HG03135 (cell line): ENCODE data around the gene LYSMD4.

Experiments
- ATAC-seq: cut with Tn5 transposase; IDR thresholded peaks from one replicate; pipeline ENCODE4 v1.9.1; 2021; ENCODE audit warnings: mild to moderate bottlenecking, moderate library complexity; ENCODE audit not compliant: unreplicated experiment

The LYSMD4 gene

DNA sequence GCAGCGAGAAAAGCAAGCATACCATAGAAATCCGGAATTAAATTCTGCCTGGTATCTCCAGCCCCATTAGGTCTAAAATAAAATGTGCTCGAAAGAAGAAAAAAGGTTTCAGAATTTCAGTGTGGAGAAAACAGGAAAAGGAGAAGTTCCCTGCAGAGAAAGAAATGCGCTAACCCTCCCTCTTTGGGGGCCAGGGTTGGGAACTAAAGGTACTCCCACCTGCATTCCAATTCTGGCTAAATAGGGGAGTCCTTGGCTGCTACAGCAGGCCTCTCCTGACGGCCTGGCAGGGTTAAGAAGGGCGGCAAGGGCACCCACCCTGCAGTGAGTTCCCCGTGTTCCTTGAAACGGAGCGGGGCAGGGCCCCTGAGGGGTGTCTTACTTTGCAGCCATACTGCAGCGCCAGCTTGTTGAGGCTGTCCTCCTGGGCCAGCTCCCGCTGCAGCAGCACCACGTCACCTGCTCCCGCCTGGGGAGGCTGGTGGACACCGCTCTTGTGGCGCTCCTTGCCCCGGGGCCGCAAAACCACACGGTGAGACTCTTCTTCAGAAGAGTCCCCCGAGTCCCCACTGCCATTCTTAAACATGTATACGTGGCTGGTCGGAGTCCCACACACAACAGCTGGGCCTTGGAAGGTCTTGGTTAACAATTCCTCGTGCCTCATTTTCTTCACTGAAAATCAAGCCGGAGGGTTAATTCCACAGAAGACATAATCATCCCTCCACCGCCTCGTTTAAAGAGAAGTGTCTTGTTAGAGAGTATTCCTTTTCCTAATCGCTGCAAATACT is 1.7 kb downstream of the LYSMD4 start:
- ATAC-seq: no peak

DNA sequence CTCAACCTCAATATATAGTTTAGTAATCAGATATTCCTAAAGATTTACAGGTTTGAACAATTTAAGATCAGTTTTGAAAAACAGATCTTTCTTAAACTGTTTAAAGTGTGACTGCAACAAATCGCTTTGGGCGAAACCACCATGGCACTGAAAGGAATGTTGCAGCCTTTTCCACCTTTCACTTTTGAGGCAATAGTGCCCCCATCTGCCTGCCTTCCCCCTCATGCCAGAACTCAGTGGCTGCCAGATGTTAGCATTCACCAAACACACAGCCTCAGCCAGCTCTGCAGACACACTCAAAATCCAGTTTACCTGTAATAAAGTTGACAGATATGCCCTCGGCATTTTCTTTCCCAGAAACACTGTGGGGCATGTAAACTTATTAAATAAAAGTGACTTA is 3.3 kb downstream of the LYSMD4 start:
- no peak for ATAC-seq

DNA sequence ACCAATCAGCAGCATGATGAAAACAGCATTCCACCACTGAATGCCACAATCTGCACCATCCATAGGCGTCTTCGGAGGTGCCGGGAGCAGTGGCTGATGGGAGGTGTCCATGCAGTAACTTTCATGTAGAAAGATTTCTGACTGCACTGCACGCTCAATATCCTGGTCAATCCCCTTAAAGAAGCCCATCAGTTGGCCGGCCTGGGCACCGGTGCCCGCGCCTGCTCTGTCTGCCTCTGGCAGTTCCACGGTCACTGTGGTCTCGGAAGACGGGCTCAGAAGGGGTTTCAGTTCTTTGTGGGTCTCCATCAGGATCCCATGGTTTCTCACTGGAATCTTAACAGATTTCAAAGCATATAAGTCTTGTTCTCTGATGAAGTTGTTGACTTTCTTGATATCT is 3.9 kb downstream of the LYSMD4 start:
- ATAC-seq: no peak

DNA sequence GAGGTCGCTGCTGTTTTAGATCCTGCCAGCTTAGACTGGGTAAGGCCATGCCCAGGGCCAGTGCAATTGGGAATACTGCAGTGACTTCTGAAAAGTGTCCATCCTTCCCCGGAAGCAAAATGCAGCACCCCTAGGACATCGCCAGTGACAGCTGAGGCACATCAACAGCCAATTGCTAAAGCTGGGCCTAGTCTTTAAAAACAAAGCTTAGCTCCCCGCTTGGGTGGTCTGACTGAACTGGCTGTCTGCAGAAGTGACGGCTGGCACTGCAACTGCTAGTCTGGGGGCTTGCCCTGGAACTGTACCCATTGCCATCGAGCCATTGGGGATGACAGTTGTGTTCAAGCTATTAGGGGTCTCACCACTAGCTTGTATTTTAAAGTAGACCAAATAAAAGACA is 4.3 kb downstream of the LYSMD4 start:
- no peak for ATAC-seq

DNA sequence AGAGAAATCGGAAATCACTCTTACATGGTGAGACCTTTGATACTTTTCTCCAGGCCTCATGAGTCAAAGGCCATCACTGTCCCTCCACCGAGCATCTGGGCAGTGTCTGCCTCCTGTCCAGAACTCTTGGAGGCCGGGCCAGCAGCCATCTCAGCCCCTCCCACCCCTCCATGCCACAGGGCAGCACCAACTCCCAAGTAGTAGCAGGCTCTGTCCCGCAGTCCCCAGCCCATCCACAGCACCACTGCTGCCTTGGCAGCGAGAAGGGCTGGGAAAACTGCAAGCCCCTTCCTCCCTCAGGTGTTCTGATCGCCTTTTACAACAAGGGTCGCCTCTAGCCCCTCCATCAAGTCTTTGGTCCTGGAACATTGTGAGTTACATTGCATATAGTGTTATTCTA is 5.5 kb downstream of the LYSMD4 start:
- no peak for ATAC-seq

DNA sequence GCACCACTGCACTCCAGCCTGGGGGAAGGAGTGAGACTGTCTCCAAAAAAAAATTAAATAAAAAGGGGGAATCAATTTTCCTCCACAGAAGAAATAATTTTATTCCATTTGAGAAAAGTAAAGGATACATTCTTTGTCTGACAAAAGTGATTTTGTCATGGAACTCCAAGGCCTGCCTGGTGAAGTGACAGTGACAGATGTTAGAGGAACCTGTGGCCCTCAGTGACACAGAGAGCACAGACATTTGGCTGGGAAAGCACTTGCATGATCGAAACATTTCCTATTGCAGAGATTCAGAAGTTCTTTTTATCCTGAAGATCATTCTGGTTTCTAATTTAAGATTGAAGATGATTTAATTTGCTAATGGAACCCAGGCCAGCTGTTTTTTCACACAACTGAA is 5.9 kb downstream of the LYSMD4 start:
- ATAC-seq: no peak

DNA sequence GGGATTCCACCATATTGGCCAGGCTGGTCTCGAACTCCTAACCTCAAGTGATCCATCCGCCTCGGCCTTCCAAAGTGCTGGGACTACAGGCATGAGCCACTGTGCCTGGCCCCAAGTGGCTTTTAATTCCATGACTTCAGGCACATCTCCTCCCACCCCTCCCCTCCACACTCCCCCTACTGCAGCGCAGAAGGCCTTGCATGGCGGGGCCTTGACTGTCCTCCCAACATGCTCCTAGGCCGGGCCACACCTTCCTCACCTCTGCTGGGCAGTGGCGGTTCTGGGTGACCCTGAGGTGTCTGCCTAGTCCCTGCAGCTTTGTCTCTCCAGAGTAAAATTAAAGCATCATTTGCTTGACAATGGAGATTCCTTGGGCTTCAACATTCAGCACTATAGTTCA is 6.9 kb downstream of the LYSMD4 start:
- no peak for ATAC-seq

DNA sequence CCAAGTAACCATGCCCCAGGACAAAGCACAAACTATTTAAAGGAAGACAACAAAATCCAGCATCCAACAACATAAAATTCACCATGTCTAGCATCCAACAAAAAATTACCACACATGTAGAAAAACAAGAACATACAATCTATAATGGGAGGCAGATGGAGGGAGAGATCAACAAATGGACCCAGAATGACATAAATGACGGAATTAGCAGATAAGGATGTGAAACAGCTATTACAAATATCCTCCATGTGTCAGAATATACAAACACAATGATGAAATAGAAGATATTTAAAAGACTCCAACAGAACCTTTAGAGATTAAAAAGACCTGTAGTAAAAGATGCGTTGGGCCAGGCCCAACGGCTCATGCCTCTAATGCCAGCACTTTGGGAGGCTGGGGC is 10.8 kb downstream of the LYSMD4 start:
- no peak for ATAC-seq

DNA sequence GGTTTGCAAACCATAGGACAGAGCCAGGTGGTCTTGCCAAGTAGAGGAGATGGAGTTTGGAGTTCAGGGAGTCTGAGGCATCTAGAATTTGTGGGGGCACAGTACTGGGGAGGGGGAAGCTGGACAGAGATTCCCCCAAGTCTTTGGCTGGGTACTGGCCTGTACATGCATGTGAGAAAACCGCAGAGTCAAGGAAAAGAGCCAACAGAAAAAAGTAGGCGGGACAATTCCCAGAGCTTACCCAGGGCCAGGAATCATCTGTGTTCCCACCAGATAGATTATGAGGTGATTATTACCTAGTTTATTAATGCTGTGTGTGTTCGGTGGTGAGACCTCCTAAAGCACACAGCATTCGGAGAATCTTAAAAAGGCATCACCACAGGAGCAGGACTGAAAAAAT is 11.3 kb downstream of the LYSMD4 start:
- no peak for ATAC-seq

DNA sequence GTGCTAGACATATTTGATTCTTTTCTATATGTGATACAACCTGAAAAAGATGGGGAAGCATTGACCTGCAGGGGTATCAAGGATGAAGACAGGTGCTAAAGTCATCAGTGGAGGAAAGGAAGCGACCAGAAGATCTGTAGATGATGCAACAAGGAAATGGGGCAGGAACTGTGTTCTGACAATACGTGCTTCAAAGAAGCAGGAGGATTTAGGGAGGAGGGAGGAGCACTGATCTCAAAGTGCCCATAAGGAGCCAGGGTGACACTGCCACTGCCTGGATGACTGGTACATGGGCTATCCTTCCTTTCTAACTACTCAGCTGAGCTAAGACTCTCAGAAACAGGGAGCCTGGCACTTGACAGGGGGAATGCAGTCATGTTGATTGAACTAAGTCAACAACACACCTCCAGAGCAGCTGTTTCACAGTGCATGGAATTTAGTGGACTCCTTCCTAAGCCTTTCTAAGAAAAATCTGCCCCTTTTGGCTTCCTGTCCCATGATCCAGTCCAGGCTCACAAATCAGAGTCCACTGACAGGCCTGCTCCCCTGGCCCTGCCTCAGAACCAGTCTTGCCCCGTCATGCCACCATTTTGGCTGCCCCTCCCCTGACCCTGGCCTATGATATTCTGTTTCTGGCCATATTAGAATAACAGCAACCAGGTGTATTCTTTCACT is 12.0 kb downstream of the LYSMD4 start:
- no peak for ATAC-seq

DNA sequence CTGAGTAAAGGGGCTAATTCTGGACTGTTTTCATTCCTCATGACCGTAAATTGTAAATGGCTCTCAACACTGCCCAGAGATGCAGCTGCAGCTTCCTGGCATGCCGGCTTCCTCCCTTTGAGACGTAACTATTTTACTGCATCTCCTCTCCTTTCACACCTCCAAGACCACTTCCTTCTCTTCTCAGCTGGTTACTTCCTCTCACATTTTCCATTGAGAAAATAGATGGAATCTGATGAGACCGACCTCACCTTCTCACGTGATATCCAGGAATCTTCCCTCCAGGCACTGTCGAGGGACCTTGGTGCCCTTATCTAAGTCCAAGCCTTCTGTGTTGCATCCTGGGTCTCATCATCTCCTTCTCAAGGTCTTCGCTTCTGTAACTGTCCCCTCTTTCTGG is 12.7 kb downstream of the LYSMD4 start:
- ATAC-seq: no peak

DNA sequence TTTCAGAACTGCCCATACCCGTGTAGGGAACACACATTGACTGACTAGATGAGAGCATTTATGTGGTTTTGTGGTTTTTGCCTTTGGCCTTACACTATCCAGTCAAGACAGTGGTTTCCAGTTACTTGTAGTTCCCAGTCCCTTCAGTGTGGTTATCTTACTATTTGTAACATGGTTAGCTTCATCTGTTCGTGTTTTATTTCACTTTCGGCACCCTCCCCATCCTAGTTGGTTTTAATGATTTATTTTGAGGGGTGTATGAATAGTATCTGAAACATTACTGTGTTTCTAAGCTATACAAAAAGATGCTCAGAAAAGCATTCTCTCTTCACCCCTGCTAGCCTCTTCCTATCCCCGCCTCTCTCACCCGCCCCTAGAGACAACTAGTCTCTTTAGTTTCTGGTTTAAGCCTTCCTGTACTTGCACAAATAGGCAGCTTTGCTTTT is 14.1 kb downstream of the LYSMD4 start:
- ATAC-seq: peak; percentile 79

DNA sequence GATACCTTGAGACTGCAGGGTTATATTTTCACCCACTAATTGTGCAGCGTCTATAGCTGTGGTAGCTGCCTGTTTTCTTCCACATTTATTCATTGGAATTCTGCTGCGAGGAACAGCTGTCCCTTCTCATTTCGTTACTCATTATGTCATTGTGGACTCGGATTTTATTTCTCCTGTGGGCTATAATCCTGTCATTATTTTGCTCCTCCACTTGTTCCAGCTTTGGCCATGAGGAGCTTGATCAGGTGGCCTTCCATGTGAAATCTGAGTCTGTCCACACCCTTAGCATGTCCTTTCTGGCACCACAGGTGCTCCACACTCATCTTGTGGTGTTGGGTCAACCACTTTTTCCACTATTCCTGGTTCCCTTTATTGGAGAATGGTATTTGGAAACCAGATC is 14.8 kb downstream of the LYSMD4 start:
- no peak for ATAC-seq

DNA sequence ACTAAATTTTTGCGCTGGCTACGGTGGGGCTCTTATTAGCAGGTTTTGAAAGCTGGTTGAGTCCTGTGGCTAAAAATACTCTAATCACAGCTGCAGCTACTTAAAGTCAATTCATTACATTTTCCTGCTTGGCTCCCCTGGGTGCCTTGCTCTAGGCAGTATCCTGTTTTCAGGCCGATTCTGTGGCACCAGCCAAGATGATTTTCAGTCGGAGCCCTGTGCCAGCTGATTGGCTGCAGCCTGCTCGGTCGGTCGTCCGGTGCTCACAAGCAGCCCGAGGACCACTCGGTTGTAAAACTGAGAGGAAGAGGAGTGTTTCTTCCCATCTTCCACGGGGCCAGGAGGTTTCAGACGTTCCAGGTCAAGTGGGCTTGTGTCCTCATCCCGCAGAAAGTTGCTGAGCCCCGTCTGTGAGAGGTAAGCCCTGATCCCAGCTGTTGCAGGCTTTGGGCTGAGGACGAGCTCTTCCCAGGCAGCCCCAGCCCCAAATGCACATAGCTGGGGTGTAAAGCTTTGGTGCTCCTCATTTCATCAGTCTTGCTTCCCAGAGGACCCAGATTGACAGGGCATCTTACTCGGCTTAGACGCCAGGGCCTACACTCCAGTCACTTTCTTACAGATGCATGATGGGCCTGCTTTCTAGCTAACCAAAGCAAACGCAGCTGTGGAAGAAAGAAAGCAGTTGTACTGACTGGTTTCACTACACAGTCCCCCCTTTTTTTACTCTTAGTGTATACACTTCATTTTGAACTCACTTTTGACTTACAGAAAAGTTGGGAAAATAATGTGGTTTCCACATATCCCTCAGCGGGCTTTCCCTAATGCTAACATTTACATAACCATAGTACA is 15.9 kb downstream of the LYSMD4 start:
- no peak for ATAC-seq

DNA sequence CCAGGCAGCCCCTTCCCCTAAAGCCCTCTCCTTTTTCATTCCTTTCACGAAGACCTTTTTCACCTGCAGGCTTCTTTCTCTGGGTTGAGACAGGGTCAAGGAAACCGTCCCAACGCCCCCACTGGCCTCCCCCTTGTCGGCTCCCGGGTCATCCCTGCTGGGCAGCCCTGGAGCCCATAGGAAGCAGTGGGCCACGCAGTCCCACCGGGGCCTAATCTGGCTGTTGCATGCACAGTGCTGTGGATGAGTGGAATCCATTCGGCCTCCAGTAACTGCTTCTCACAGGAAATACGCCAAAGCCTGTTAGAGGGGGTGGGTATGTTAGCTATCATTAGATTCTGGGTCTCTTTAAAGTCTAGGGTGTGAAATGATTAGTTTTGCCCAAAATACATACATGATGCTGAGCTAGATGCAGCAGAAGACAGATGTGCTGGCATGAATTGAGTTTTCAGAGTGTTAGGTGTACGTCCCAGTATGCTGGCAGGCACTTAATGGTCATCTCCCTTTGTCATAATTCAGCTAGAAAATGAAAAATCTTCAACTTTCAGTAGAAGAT is 16.6 kb downstream of the LYSMD4 start:
- ATAC-seq: no peak

DNA sequence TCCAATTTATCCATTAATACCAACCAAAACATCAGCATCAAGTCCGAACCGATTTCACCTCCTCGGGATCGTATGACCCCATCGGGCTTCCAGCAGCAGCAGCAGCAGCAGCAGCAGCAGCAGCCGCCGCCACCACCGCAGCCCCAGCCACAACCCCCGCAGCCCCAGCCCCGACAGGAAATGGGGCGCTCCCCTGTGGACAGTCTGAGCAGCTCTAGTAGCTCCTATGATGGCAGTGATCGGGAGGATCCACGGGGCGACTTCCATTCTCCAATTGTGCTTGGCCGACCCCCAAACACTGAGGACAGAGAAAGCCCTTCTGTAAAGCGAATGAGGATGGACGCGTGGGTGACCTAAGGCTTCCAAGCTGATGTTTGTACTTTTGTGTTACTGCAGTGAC is 20.8 kb downstream of the LYSMD4 start:
- ATAC-seq: no peak

DNA sequence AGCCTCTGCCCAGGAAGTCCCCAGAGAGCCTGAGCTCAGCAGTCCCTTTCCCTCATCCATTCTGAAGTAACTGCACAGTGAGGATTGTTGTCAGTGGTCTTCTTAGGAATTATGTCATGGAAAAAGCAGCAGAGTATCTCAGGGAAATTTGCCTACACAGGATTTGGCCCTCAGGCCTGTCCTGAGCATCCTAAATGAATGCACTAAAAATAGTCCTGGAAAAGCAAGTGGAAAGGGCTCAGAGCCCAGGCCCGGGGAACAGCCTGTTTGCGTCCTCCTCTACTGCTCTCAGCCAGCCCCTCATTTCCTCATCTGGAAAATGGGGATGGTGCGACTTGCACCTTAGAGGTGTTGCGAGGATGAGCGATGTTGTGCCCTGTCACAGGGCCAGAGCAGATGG is 21.6 kb downstream of the LYSMD4 start:
- no peak for ATAC-seq

DNA sequence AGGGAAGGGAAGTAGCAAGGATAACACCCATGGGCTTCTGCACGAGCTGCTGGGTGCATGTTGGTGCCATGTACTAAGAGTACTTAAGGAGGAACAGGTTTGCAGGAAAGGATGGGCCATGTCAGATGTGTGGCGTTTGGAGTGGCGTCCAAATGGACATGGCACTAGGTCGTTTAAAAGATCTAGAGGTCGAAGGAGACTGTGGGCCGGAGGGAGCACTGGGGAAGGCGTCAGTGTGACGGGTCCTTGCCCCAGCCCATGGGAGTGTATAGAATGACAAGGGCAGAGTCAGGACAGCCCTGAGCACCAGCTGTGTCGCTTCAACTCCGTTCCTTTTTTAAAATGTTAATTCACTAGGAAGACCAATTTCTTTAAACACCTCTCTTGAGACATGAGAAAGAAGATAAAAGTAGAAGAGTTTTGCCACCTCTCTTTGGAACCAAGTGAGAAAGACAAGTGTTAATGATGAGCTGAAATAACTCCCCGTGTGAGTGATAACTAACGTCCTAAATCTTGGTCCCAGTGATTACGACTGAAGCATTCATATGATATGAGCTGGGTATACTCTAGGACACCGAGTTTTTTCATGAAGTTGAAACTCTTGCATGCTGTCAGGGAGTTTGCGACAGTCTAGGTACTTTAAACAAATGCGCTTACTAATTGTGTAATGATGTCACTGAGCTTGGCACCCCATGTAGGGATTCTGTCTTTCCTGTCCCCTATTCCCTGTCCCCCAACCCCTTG is 23.8 kb downstream of the LYSMD4 start:
- no peak for ATAC-seq

DNA sequence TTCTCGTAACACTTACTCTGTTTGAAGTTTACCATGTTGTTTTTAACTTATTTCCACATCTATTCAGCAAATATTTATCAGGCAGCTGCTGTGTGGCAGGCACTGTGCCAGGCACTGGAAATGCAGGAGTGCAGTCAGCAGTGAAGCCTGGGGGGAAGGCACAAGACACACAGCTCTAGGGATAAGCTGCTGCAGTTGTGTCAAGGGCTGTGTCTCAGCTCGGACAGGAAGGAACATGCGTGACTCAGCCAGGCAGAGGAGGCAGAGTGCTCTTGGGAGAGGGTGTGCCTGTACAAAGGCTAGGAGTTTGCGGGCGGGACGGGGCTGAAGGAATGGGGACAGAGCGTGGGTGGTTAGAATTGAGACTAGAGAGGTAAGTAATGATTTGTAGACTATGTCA is 24.7 kb downstream of the LYSMD4 start:
- no peak for ATAC-seq

DNA sequence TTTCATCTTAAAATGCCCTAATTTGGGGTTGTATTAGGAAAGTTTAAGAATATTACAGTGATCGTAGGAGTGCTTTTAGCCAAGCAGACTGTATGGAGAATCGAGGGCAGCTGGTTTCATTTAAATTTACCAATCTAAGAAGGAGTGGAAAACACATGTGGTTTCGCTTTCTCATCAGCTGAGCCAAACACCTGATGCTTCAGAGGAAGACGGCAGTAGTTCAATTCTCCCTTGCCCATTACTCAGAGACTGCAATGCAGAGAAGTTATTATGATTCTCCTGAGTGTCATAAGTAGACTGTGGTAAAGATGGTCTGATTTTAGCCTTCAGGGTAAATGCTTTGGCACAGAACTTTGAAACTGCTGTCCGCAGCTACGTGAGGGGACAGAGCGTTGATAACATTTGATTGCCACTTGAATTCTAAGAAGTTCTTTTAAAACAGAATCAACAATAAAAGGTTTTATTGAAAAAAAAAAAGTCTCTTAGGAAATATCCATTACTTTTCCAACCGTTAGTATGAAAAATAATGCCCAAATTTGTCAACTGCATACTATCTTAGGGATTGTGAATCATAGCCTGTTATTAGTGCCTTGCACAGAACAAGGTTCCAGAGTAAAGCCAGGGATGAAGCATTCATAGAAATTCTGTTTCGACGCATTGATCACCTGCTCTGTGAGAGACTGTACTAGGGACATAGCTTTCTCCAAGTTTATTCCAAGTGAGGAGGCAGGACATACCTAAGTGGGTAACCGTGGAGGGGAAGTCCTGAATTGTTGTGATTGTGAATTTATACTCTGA is 25.6 kb downstream of the LYSMD4 start:
- no peak for ATAC-seq
